Measurements from ENCODE around the gene LRP1B. TPM values are rescaled to one million over a fixed set of nuclear protein-coding genes. Genes with fewer than 3 reads are reported as not detected.

LRP1B gene
- total RNA-seq, 4 donors from 2014 or later: 0.85 to 3.3 (median 1.1) TPM; not detected in 1

GRCh38 chr2:140851258-140851981 lies 1279.4 kb downstream of the LRP1B start:
- no peaks in the 10 kb centered on the region for H3K9me3 ChIP-seq
- H3K4me3 ChIP-seq: no peak overlapping the region
- H3K27ac ChIP-seq: no peak overlapping the region
- H3K4me1 ChIP-seq: no peaks in the 10 kb centered on the region
- no peaks in the 10 kb centered on the region for H3K36me3 ChIP-seq
- H3K27me3 ChIP-seq: no peaks in the 10 kb centered on the region
- TF ChIP-seq, protein P1, sequence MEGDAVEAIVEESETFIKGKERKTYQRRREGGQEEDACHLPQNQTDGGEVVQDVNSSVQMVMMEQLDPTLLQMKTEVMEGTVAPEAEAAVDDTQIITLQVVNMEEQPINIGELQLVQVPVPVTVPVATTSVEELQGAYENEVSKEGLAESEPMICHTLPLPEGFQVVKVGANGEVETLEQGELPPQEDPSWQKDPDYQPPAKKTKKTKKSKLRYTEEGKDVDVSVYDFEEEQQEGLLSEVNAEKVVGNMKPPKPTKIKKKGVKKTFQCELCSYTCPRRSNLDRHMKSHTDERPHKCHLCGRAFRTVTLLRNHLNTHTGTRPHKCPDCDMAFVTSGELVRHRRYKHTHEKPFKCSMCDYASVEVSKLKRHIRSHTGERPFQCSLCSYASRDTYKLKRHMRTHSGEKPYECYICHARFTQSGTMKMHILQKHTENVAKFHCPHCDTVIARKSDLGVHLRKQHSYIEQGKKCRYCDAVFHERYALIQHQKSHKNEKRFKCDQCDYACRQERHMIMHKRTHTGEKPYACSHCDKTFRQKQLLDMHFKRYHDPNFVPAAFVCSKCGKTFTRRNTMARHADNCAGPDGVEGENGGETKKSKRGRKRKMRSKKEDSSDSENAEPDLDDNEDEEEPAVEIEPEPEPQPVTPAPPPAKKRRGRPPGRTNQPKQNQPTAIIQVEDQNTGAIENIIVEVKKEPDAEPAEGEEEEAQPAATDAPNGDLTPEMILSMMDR (IDR thresholded peaks at IDR 0.05): no peak
- no peak for TF ChIP-seq POLR2A (IDR thresholded peaks at IDR 0.05)
- no peak for DNase-seq

- H3K27ac ChIP-seq: no peak overlapping the region
- no peaks in the 10 kb centered on the region for H3K27me3 ChIP-seq
- no peak overlapping the region for H3K4me3 ChIP-seq
- H3K9me3 ChIP-seq: no peaks in the 10 kb centered on the region
- no peak for DNase-seq
- no peak for TF ChIP-seq POLR2A (IDR thresholded peaks at IDR 0.05)
- TF ChIP-seq, protein P1 (IDR thresholded peaks at IDR 0.05): no peak
- no peaks in the 10 kb centered on the region for H3K4me1 ChIP-seq
- H3K36me3 ChIP-seq: no peaks in the 10 kb centered on the region
Observed at GRCh38 chr2:140843186-140843585, 1287.6 kb downstream of the LRP1B start.

DNA sequence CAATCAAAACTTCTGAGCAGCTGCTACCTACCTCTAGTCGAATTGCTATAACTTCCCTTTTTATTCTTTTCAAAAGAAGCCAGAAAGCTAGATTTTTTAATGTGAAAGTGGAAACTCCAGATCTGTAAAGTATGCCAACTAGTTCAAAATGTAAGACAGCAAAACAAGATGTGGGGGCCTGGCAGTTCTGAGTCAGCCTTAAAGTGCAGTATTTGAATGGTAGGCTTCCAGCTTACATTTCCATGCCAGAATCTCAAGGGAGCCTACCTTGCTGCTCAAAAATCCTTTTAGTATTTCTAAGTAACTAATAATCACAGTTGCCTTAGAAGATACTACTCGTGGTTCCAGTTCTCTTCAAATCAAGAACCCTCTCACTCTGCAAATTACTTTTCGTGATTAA lies 1288.7 kb downstream of the LRP1B start:
- no peaks in the 10 kb centered on the region for H3K27me3 ChIP-seq
- H3K27ac ChIP-seq: no peak overlapping the region
- DNase-seq: no peak
- H3K4me3 ChIP-seq: no peak overlapping the region
- no peaks in the 10 kb centered on the region for H3K9me3 ChIP-seq
- H3K4me1 ChIP-seq: no peaks in the 10 kb centered on the region
- H3K36me3 ChIP-seq: no peaks in the 10 kb centered on the region
- TF ChIP-seq, protein P1 (IDR thresholded peaks at IDR 0.05): no peak
- no peak for TF ChIP-seq POLR2A (IDR thresholded peaks at IDR 0.05)

- H3K27ac ChIP-seq: no peak overlapping the region
- TF ChIP-seq, protein P1 (IDR thresholded peaks at IDR 0.05): no peak
- no peak for TF ChIP-seq POLR2A (IDR thresholded peaks at IDR 0.05)
- no peak overlapping the region for H3K4me3 ChIP-seq
- no peaks in the 10 kb centered on the region for H3K4me1 ChIP-seq
- H3K27me3 ChIP-seq: no peaks in the 10 kb centered on the region
- no peaks in the 10 kb centered on the region for H3K9me3 ChIP-seq
- DNase-seq: no peak
- H3K36me3 ChIP-seq: no peaks in the 10 kb centered on the region
Observed at GRCh38 chr2:140841141-140841540, 1289.7 kb downstream of the LRP1B start.

- Histone ChIP-seq H3K4me3 (no peak overlapping the region), H3K27me3 (no peaks in the 10 kb centered on the region), H3K4me1 (no peaks in the 10 kb centered on the region), H3K9me3 (no peaks in the 10 kb centered on the region), H3K27ac (no peak overlapping the region), H3K36me3 (no peaks in the 10 kb centered on the region)
- no peak for TF ChIP-seq POLR2A (IDR thresholded peaks at IDR 0.05)
- TF ChIP-seq, protein P1 (IDR thresholded peaks at IDR 0.05): no peak
- no peak for DNase-seq
Observed at GRCh38 chr2:140836826-140837225, 1294.0 kb downstream of the LRP1B start.

Measured in Peyer's patch (tissue), 4 donors.